PC-3 (cell line): ENCODE measurements around the gene RNU1-2. TPM values are rescaled to one million over a fixed set of nuclear protein-coding genes. Genes with fewer than 3 reads are reported as not detected.
"Not testable (repeated sequence)": the region's sequence is repeated elsewhere in the genome, so short reads cannot be mapped to it uniquely, and the experiment has no call there.

Experiments
- ATAC-seq: fragments of 200-7000 bp; cut with Tn5 transposase; 2 replicates; pipeline ENCODE4 v1.9.1; 2020; ENCODE audit warnings: mild to moderate bottlenecking, moderate library complexity
- BruUV-seq: library from RNA; stranded (reverse); fragments of 400-500 nt; replicated peaks from 2 replicates; lab custom pipeline; 2021; lab: Mats Ljungman, UMichigan
- CTCF ChIA-PET: fragments of 300-600 bp; sonication (Branson Sonifier 250); formaldehyde crosslinking; loops from one replicate; lab custom pipeline; 2022; ENCODE audit warnings: antibody characterized with exemption; lab: Charles Lee
- POLR2A ChIA-PET: fragments of 300-600 bp; sonication (Branson Sonifier 250); formaldehyde crosslinking; loops from one replicate; lab custom pipeline; 2022; ENCODE audit warnings: antibody characterized with exemption; ENCODE audit not compliant: unreplicated experiment; lab: Charles Lee
- DNase-seq: peaks from one replicate; pipeline ENCODE4 v3.0.0-alpha.2; 2015
- H2AFZ ChIP-seq: fragments of 300-600 bp; sonication (generic); 2 replicates; pipeline ENCODE4 v1.6.0; 2016; ENCODE audit warnings: antibody characterized with exemption, low read length
- H3F3A ChIP-seq: fragments of 300-600 bp; sonication (generic); one replicate; pipeline ENCODE4 v1.6.0; 2017; ENCODE audit warnings: antibody characterized with exemption, low read length, control low read depth, mild to moderate bottlenecking; ENCODE audit not compliant: unreplicated experiment
- H3K27ac ChIP-seq: fragments of 300-600 bp; sonication (generic); 2 replicates; pipeline ENCODE4 v1.5.1; 2016; ENCODE audit warnings: mild to moderate bottlenecking, low read length
- H3K27me3 ChIP-seq: fragments of 300-600 bp; sonication (generic); 2 replicates; pipeline ENCODE4 v1.6.1; 2016; ENCODE audit warnings: low read length, mixed read lengths
- H3K36me3 ChIP-seq: fragments of 300-600 bp; sonication (generic); 2 replicates; pipeline ENCODE4 v1.6.1; 2016; ENCODE audit warnings: low read depth, mixed run types, low read length, mixed read lengths
- H3K4me1 ChIP-seq: fragments of 300-600 bp; sonication (generic); 2 replicates; pipeline ENCODE4 v1.5.1; 2016; ENCODE audit warnings: low read length; ENCODE audit not compliant: insufficient read depth
- H3K4me2 ChIP-seq: fragments of 300-600 bp; sonication (generic); 2 replicates; pipeline ENCODE4 v1.6.0; 2016; ENCODE audit warnings: low read length
- H3K4me3 ChIP-seq: fragments of 300-600 bp; sonication (generic); 2 replicates; pipeline ENCODE4 v1.5.1; 2016; ENCODE audit warnings: mild to moderate bottlenecking, low read length, mixed read lengths
- H3K79me2 ChIP-seq: fragments of 300-600 bp; sonication (generic); 2 replicates; pipeline ENCODE4 v1.6.1; 2017; ENCODE audit warnings: low read length, mixed read lengths
- H3K9ac ChIP-seq: fragments of 300-600 bp; sonication (generic); 2 replicates; pipeline ENCODE4 v1.6.0; 2016; ENCODE audit warnings: mild to moderate bottlenecking, low read length
- H3K9me2 ChIP-seq: fragments of 300-600 bp; sonication (generic); replicated peaks from 2 replicates; pipeline ENCODE4 v1.6.1; 2016; ENCODE audit warnings: mixed run types, low read length, mixed read lengths
- H3K9me3 ChIP-seq: fragments of 300-600 bp; sonication (generic); 2 replicates; pipeline ENCODE4 v1.6.1; 2016; ENCODE audit warnings: low read length, mixed read lengths
- H4K20me1 ChIP-seq: fragments of 300-600 bp; sonication (generic); 2 replicates; pipeline ENCODE4 v1.6.1; 2016; ENCODE audit warnings: low read length, mixed read lengths
- EZH2 ChIP-seq: fragments of 300-600 bp; sonication (generic); IDR thresholded peaks from one replicate; pipeline ENCODE4 v1.6.1; 2017; ENCODE audit warnings: antibody characterized with exemption, mild to moderate bottlenecking, low read length; ENCODE audit not compliant: unreplicated experiment
- EZH2phosphoT487 ChIP-seq: fragments of 300-600 bp; sonication (generic); IDR thresholded peaks from 2 replicates; pipeline ENCODE4 v1.6.1; 2018; ENCODE audit warnings: mild to moderate bottlenecking, antibody characterized with exemption, low read length, borderline replicate concordance
- intact Hi-C: fragments of 100-400 bp; cut with micrococcal nuclease; formaldehyde crosslinking; loops from 2 replicates; pipeline ENCODE4 v1.9.0; 2023
- total RNA-seq: library from RNA; depleted of rRNA; stranded (reverse); fragments of >200 nt; gene quantifications from 2 replicates; pipeline ENCODE4 v1.2.3, GENCODE V29; 2014
- TF ChIP-seq, protein P1 (sequence below): fragments of 300-600 bp; sonication (generic); conservative IDR thresholded peaks from 2 replicates; pipeline ENCODE4 v1.5.1; 2017; ENCODE audit warnings: antibody characterized with exemption, low read depth, mild to moderate bottlenecking, low read length

The RNU1-2 gene
- total RNA-seq, 1 experiment from 2014 or later = under 0.01 TPM

DNA sequence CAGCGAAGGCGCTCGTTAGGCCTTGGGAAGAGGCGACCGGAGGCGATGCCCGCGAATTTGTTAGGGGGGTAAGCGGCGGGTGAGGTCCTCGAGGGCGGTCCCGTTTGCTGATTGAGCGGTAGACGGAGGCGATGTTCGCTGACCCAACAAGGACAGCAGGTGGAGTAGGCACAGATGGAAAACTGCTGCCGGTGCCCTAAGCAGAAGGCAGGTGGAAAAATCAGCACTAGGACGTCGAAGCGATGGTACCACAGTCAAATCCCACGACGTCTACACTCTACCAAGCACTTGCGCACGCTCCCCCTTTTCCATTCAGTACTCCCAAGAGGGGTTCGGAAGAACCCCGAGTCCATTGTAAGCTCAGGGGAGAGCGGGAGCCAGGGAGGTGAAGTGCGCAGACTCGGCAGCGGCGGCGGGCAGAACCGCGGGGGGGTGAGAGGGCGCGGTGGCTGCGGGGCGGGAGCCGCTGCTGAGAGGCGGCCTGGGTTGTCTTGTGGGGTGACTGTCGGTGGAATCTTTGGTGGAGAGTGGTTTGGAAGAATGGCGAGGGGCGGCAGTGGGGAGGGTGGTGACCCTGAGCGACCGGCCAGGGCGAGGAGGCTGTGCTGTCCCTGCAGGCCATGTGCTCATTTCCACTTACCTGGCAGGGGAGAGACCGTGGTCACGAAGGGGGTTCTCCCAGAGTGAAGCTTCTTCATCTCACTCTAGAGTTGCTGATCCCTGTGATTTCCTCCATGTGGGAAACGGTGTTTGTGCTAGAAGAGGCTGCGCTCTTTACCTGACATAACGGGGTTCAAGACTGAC is 22.5 kb upstream of the RNU1-2 start:
- H3K4me2 ChIP-seq = peak overlapping the region; percentile 28; the same call in 1 of the 2 replicates
- H3K27ac ChIP-seq, H3K4me3 ChIP-seq, intact Hi-C loops, H3K9ac ChIP-seq, H3K9me2 ChIP-seq, H4K20me1 ChIP-seq, H3K36me3 ChIP-seq, H3F3A ChIP-seq, POLR2A ChIA-PET, H3K79me2 ChIP-seq, H3K4me1 ChIP-seq, CTCF ChIA-PET, DNase-seq, BruUV-seq, H3K9me3 ChIP-seq, H3K27me3 ChIP-seq: not testable (repeated sequence)
- H2AFZ ChIP-seq = peak overlapping the region; percentile 55; the same call in 1 of the 2 replicates
- peak; percentile 42; the same call in 1 of the 2 replicates for ATAC-seq

DNA sequence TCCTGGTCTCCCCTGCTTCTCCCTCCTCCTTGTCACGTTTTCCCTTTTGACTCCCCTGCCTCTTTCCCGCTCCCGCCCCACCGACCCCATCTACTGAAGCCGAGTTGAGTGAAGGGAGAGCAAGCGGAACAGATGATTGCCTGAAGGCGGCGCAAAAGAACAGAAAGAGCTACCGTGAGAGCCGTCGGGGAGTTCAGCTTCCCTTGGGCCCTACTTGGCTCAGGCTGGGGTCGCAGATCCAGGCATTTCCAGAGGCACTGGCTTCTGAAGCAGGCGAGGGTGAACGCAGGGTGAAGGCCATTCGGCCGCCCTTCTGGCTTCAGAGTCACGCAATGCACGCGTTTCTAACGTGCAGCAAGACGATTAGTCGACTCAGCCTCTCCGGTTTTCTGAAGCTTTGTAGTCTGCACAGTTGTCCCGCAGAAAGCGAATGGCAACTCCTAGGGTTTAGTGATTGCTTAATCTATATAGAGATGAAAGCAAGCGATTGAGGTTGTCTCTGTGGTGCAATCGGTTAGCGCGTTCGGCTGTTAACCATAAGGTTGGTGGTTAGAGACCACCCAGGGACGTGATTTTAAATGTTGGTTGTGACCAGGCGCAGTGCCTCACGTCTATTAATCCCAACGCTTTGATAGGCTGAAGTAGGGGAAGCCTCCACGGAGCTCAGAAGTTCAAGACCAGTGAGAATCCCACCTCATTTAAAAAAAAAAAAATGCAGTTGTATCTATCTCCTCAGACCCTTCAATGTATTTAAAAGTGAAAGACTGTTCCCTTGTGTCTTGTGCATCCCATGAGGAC is 20.6 kb upstream of the RNU1-2 start:
- H3K9me3 ChIP-seq, H3K27me3 ChIP-seq, H3K9ac ChIP-seq, intact Hi-C loops, CTCF ChIA-PET, H3F3A ChIP-seq, H3K36me3 ChIP-seq, H3K4me1 ChIP-seq, ATAC-seq, H3K79me2 ChIP-seq, H3K9me2 ChIP-seq, H3K4me2 ChIP-seq, DNase-seq, H3K27ac ChIP-seq, H4K20me1 ChIP-seq, H2AFZ ChIP-seq, POLR2A ChIA-PET, BruUV-seq, H3K4me3 ChIP-seq: not testable (repeated sequence)

DNA sequence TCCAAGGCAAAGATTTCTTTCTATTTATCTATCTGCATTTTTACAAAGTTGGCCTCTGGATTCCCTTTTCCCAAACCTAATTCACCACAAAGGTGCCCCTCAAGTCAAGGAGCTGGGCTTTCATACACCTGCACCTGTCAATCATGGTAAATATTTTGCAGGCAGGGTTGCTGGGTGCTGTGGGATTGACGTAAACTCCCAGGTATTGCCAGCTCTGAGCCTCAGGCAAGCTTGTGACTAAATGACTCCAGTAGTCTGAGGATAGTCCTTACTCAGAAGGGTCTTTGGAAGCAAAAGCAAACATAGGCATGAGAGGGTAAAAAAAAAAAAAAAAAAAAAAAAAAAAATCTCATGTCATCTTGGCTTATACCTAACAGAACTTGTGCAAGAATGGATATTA is 14.0 kb upstream of the RNU1-2 start:
- H3K9ac ChIP-seq, H3K36me3 ChIP-seq, H3K27ac ChIP-seq, H3K9me3 ChIP-seq, CTCF ChIA-PET, POLR2A ChIA-PET, H3K4me1 ChIP-seq, H3K4me3 ChIP-seq, DNase-seq, H3K27me3 ChIP-seq, H3K9me2 ChIP-seq, ATAC-seq, H3K4me2 ChIP-seq, H3K79me2 ChIP-seq, H3F3A ChIP-seq, intact Hi-C loops, H2AFZ ChIP-seq, H4K20me1 ChIP-seq, BruUV-seq: not testable (repeated sequence)

DNA sequence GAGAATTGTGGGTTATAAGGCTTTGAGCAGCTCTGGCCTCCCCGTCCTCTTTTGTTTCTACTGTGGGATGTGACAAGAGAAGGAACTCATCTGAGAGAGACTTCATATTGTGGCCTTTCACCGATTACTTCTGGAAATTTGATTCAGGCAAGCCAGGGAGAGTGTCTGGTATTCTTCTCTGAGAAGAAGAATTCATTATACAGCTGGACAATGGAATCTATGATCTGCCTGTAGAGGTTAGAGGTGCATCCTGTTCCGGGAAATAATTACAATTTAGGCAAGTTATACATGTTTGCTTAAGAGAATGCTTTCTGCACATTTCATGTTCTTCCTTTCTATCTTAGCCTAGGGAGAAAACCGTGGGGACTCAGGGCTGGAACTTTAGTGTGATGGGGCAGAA is 12.8 kb upstream of the RNU1-2 start:
- Histone ChIP-seq H3K4me2 (no peak overlapping the region), H3K9me2 (no peaks in the 10 kb centered on the region), H3K4me3 (no peak overlapping the region), H3K4me1 (0 out of 2 replicates have a peak, but pooled peaks cover 2% of the 10 kb centered on the region), H3F3A (no peaks in the 10 kb centered on the region), H3K36me3 (no peaks in the 10 kb centered on the region), H3K79me2 (no peaks in the 10 kb centered on the region), H3K9ac (no peak overlapping the region), H3K27me3 (no peaks in the 10 kb centered on the region), H3K27ac (no peak overlapping the region), H2AFZ (no peak overlapping the region), H3K9me3 (no peaks in the 10 kb centered on the region), H4K20me1 (no peaks in the 10 kb centered on the region)
- no peak for DNase-seq
- ChIA-PET POLR2A (no interaction called here), CTCF (no interaction called here)
- TF ChIP-seq, protein P1, sequence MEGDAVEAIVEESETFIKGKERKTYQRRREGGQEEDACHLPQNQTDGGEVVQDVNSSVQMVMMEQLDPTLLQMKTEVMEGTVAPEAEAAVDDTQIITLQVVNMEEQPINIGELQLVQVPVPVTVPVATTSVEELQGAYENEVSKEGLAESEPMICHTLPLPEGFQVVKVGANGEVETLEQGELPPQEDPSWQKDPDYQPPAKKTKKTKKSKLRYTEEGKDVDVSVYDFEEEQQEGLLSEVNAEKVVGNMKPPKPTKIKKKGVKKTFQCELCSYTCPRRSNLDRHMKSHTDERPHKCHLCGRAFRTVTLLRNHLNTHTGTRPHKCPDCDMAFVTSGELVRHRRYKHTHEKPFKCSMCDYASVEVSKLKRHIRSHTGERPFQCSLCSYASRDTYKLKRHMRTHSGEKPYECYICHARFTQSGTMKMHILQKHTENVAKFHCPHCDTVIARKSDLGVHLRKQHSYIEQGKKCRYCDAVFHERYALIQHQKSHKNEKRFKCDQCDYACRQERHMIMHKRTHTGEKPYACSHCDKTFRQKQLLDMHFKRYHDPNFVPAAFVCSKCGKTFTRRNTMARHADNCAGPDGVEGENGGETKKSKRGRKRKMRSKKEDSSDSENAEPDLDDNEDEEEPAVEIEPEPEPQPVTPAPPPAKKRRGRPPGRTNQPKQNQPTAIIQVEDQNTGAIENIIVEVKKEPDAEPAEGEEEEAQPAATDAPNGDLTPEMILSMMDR = no peak
- TF ChIP-seq EZH2 (no peak), EZH2phosphoT487 (no peak)
- no TSS peak for BruUV-seq
- ATAC-seq = no peak
- intact Hi-C loops = no loop called here

DNA sequence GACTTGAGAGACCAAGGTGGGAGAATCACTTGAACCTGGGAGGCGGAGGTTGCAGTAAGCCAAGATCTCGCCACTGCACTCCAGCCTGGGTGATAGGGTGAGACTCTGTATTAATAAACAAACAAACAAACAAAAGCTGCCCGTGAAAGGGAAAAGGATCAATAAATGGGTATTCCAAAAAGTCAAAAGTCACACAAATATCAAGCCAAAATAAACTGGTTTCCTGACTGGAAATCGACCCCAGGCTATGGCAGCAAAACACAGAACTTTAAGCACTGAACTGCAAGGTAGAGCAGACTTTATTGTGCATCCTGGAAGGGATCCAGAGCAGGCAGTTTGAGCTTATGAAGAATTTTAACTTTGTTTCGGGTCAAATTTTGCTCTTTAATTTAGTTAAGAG is 11.3 kb upstream of the RNU1-2 start:
- H3K9me3 ChIP-seq, CTCF ChIA-PET, H2AFZ ChIP-seq, H3K79me2 ChIP-seq, H3K36me3 ChIP-seq, H3K4me2 ChIP-seq, H4K20me1 ChIP-seq, DNase-seq, H3K9me2 ChIP-seq, H3K27ac ChIP-seq, H3K27me3 ChIP-seq, H3K4me3 ChIP-seq, intact Hi-C loops, H3K9ac ChIP-seq, BruUV-seq, ATAC-seq, H3F3A ChIP-seq: not testable (repeated sequence)
- peaks cover 10% of the 10 kb centered on the region; the same call in 1 of the 2 replicates for H3K4me1 ChIP-seq
- POLR2A ChIA-PET = interaction anchor here (0.6 kb wide), 1 partner anchor 8 kb away, joined by 10 read pairs; no protein-coding TSS in a partner anchor
